Neural progenitor cell (in vitro differentiated cells): ENCODE data around the gene KIR2DL3. TPM values are rescaled to one million over a fixed set of nuclear protein-coding genes. Genes with fewer than 3 reads are reported as not detected.
"Not testable (repeated sequence)": the region's sequence is repeated elsewhere in the genome, so short reads cannot be mapped to it uniquely, and the experiment has no call there.

Experiments
- DNase-seq: peaks from one replicate; pipeline ENCODE4 v3.0.0-alpha.2; 2016; ENCODE audit warnings: low spot score
- H2AFZ ChIP-seq: fragments of 200-600 bp; sonication (generic); replicated peaks from 2 replicates; pipeline ENCODE4 v1.6.1; 2016; ENCODE audit warnings: antibody characterized with exemption
- H3F3A ChIP-seq: fragments of 200-600 bp; sonication (generic); 2 replicates; pipeline ENCODE4 v1.6.1; 2016; ENCODE audit warnings: antibody characterized with exemption, low read depth
- H3K27ac ChIP-seq: fragments of 200-600 bp; sonication (generic); 2 replicates; pipeline ENCODE4 v1.5.1; 2016; ENCODE audit warnings: mild to moderate bottlenecking
- H3K27me3 ChIP-seq: fragments of 200-600 bp; sonication (generic); 2 replicates; pipeline ENCODE4 v1.6.1; 2016; ENCODE audit warnings: mild to moderate bottlenecking, moderate library complexity
- H3K36me3 ChIP-seq: fragments of 200-600 bp; sonication (generic); 2 replicates; pipeline ENCODE4 v1.5.1; 2016
- H3K4me1 ChIP-seq: fragments of 200-600 bp; sonication (generic); 2 replicates; pipeline ENCODE4 v1.6.1; 2016; ENCODE audit warnings: mixed run types
- H3K4me2 ChIP-seq: fragments of 200-600 bp; sonication (generic); 2 replicates; pipeline ENCODE4 v1.6.1; 2016
- H3K4me3 ChIP-seq: fragments of 200-600 bp; sonication (generic); 2 replicates; pipeline ENCODE4 v1.5.1; 2016
- H3K79me2 ChIP-seq: fragments of 200-600 bp; sonication (generic); 2 replicates; pipeline ENCODE4 v1.6.1; 2016; ENCODE audit warnings: low read depth
- H3K9ac ChIP-seq: fragments of 200-600 bp; sonication (generic); 2 replicates; pipeline ENCODE4 v1.6.1; 2016
- H3K9me3 ChIP-seq: fragments of 200-600 bp; sonication (generic); 2 replicates; pipeline ENCODE4 v1.5.1; 2016; ENCODE audit warnings: low read depth
- H4K20me1 ChIP-seq: fragments of 200-600 bp; sonication (generic); 2 replicates; pipeline ENCODE4 v1.6.1; 2016; ENCODE audit warnings: low read depth
- H3K27ac Mint-ChIP-seq: 3 replicates; pipeline ENCODE4 v1.8.0; 2021; ENCODE audit warnings: mixed read lengths
- H3K27me3 Mint-ChIP-seq: 2 replicates; pipeline ENCODE4 v1.8.0; 2022; ENCODE audit warnings: low read depth, mild to moderate bottlenecking, inconsistent platforms, moderate library complexity, mixed read lengths; ENCODE audit not compliant: insufficient read depth
- H3K36me3 Mint-ChIP-seq: 3 replicates; pipeline ENCODE4 v1.8.0; 2021; ENCODE audit warnings: mixed read lengths
- H3K4me1 Mint-ChIP-seq: 3 replicates; pipeline ENCODE4 v1.8.0; 2021; ENCODE audit warnings: mixed read lengths
- H3K4me3 Mint-ChIP-seq: 3 replicates; pipeline ENCODE4 v1.8.0; 2021; ENCODE audit warnings: mild to moderate bottlenecking, moderate library complexity, mixed read lengths
- H3K9me3 Mint-ChIP-seq: 3 replicates; pipeline ENCODE4 v1.8.0; 2020; ENCODE audit warnings: mixed read lengths
- total RNA-seq: library from RNA; depleted of rRNA; stranded (reverse); fragments of >200 nt; gene quantifications from 2 replicates; pipeline ENCODE4 v1.2.3, GENCODE V29; 2015; ENCODE audit warnings: low replicate concordance

Gene KIR2DL3
- total RNA-seq, 1 donor from 2014 or later, result not detected

DNA sequence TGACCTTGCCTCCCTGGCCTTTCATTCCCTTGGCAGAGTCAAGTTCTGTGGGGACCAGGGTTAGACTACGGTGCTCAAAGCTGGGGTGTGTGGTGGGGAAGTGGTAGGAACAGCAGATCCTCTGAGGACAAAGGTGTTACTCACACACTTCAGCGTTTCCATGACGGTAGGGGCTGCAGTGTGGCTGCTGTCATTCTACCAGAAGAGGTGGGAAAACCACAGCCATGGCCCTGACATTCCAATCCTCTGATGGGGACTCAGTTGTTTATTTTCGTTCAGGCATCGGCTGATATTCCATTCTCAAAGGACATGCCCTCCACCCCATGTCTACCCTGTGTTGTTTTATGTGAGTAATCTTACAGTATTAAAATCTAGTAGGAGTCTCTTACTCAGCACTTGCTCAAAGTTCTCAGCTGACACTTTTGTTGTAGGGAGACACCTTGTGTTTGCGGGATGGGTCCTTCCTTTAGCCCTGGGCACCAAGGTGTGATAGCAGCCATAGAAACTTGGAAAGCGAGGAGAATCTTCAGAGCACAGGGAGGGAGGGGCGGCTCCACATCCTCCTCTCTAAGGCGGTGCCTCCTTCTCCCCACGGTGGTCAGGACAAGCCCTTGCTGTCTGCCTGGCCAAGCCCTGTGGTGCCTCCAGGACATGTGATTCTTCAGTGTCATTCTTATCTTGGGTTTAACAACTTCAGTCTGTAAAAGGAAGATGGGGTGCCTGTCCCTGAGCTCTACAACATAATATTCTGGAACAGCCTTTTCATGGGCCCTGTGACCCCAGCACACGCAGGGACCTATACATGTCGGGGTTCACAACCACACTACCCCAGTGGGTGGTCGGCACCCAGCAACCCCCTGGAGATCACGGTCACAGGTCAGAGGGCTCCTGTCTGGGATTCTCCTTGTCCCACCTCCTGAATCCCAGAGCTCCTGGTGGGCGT lies 33.0 kb downstream of the KIR2DL3 start:
- not testable (repeated sequence) for DNase-seq, H3K27ac ChIP-seq, H3K27ac Mint-ChIP-seq, H3K4me3 Mint-ChIP-seq, H3K9ac ChIP-seq, H3K36me3 Mint-ChIP-seq, H3K79me2 ChIP-seq, H3K4me2 ChIP-seq, H3K27me3 Mint-ChIP-seq, H3K4me3 ChIP-seq, H2AFZ ChIP-seq, H3K9me3 ChIP-seq, H4K20me1 ChIP-seq, H3F3A ChIP-seq, H3K4me1 Mint-ChIP-seq, H3K4me1 ChIP-seq, H3K36me3 ChIP-seq, H3K27me3 ChIP-seq
- H3K9me3 Mint-ChIP-seq, result peaks cover 47% of the 10 kb centered on the region

DNA sequence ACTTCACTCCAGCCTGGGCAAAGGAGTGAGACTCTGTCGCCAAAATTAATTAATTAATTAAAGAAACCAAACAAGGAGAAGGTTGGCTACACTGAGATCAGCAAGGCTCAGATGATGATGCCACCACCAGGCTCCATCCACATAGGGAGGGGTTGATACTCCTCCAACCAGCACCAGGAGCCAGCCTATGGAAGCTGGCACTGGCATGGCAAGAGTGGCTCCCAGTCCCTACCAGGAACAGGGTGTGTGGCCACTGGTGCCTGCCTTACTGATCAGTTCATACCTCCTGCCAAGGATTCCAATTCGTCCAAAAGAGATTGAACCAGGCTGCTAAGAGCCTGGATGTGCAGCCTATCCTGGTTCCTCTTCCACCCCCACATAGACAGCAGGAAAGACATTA lies 34.4 kb downstream of the KIR2DL3 start:
- H3K27ac Mint-ChIP-seq, DNase-seq, H3K36me3 Mint-ChIP-seq, H3K4me2 ChIP-seq, H4K20me1 ChIP-seq, H2AFZ ChIP-seq, H3K4me1 ChIP-seq, H3K79me2 ChIP-seq, H3K4me3 ChIP-seq, H3F3A ChIP-seq, H3K9ac ChIP-seq, H3K27me3 ChIP-seq, H3K4me1 Mint-ChIP-seq, H3K36me3 ChIP-seq, H3K27me3 Mint-ChIP-seq, H3K27ac ChIP-seq, H3K4me3 Mint-ChIP-seq: not testable (repeated sequence)
- H3K9me3 Mint-ChIP-seq, result peaks cover 40% of the 10 kb centered on the region
- peaks cover 10% of the 10 kb centered on the region for H3K9me3 ChIP-seq

- H3K4me1 Mint-ChIP-seq, H3K36me3 ChIP-seq, H3K4me1 ChIP-seq, H3K27me3 Mint-ChIP-seq, H3K27ac ChIP-seq, DNase-seq, H3F3A ChIP-seq, H3K4me3 ChIP-seq, H2AFZ ChIP-seq, H3K9ac ChIP-seq, H3K4me2 ChIP-seq, H3K4me3 Mint-ChIP-seq, H3K79me2 ChIP-seq, H3K27ac Mint-ChIP-seq, H3K36me3 Mint-ChIP-seq, H3K27me3 ChIP-seq, H4K20me1 ChIP-seq: not testable (repeated sequence)
- H3K9me3 ChIP-seq, result peaks cover 17% of the 10 kb centered on the region
- H3K9me3 Mint-ChIP-seq, result peaks cover 31% of the 10 kb centered on the region
Measured at GRCh38 chr19:54775095-54775815, 36.9 kb downstream of the KIR2DL3 start.

DNA sequence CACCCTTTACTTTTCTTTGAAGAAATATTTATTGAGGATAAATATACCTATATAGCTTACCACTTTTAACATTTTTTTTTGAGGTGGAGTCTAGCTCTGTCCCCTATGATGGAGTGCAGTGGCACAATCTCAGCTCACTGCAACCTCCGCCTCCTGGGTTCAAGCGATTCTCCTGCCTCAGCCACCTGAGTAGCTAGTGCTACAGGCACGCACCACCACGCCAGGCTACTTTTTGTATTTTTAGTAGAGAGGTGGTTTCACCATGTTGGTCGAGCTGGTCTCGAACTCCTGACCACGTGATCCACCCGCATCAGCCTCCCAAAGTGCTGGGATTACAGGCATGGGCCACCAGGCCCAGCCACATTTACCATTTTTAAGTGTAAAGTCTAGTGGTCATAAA lies 37.5 kb downstream of the KIR2DL3 start:
- not testable (repeated sequence) for H3K4me1 ChIP-seq, H3K9ac ChIP-seq, H3K27me3 ChIP-seq, H3K4me2 ChIP-seq, H3K79me2 ChIP-seq, H3K4me3 ChIP-seq, H3K27me3 Mint-ChIP-seq, H3K36me3 ChIP-seq, H3K27ac ChIP-seq, H3K4me3 Mint-ChIP-seq, H3K4me1 Mint-ChIP-seq, H3F3A ChIP-seq, H2AFZ ChIP-seq, H3K27ac Mint-ChIP-seq, H3K36me3 Mint-ChIP-seq, H4K20me1 ChIP-seq, DNase-seq
- H3K9me3 ChIP-seq, result peaks cover 17% of the 10 kb centered on the region
- H3K9me3 Mint-ChIP-seq, result peaks cover 27% of the 10 kb centered on the region

GRCh38 chr19:54777851-54778250 lies 39.5 kb downstream of the KIR2DL3 start:
- H3K4me3 Mint-ChIP-seq, H4K20me1 ChIP-seq, H3K4me3 ChIP-seq, H3F3A ChIP-seq, H3K27me3 Mint-ChIP-seq, H3K36me3 ChIP-seq, H3K9ac ChIP-seq, H3K4me1 Mint-ChIP-seq, H3K4me2 ChIP-seq, H3K27ac ChIP-seq, H3K4me1 ChIP-seq, H3K36me3 Mint-ChIP-seq, DNase-seq, H2AFZ ChIP-seq, H3K27me3 ChIP-seq, H3K27ac Mint-ChIP-seq, H3K79me2 ChIP-seq: not testable (repeated sequence)
- peaks cover 23% of the 10 kb centered on the region for H3K9me3 Mint-ChIP-seq
- H3K9me3 ChIP-seq, result peaks cover 17% of the 10 kb centered on the region

DNA sequence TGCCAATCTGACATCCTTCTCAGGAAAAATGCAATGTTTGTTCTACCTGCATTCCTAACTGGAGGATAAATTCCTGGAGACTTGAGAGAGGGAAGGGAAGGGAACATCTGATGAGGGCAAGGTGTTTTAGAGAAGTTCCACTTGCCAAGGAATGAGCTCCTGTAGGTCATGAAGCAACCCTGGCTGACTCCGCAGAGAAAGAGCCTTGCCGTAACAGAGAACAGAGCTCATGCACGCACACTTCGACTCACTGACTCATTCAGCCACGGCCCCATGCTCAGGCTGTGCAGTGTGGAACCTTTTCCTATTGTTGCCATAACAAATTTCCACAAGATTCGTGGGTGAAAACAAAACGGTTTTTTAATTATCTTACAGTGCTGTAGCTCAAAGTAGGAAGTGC lies 40.6 kb downstream of the KIR2DL3 start:
- H3K4me1 ChIP-seq, H2AFZ ChIP-seq, H3K4me1 Mint-ChIP-seq, H3K4me3 Mint-ChIP-seq, H3K27me3 Mint-ChIP-seq, H3K36me3 ChIP-seq, H4K20me1 ChIP-seq, H3K36me3 Mint-ChIP-seq, H3K27me3 ChIP-seq, H3K27ac Mint-ChIP-seq, H3F3A ChIP-seq, H3K4me2 ChIP-seq, DNase-seq, H3K27ac ChIP-seq, H3K9ac ChIP-seq, H3K79me2 ChIP-seq, H3K4me3 ChIP-seq: not testable (repeated sequence)
- peaks cover 17% of the 10 kb centered on the region for H3K9me3 ChIP-seq
- H3K9me3 Mint-ChIP-seq, result peaks cover 23% of the 10 kb centered on the region

DNA sequence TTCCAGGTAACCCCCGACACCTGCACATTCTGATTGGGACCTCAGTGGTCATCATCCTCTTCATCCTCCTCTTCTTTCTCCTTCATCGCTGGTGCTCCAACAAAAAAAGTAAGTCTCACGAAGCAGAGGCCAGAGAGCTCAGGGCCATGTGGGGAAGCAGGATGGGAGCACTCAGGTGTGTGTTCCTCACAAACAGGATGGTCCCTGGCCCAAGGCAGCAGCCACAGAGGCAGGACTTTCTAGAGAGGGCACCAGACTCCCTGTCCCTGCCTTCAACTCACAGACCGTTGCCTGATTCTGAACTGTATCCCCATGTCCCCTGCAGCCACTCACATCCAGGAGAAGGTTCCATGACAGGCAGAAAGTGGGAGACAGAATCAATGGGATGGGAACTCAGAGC lies 44.6 kb downstream of the KIR2DL3 start:
- not testable (repeated sequence) for H4K20me1 ChIP-seq, H3K36me3 Mint-ChIP-seq, H3K4me1 Mint-ChIP-seq, H3K27me3 Mint-ChIP-seq, H3K4me1 ChIP-seq, H3K79me2 ChIP-seq, H2AFZ ChIP-seq, H3K4me2 ChIP-seq, H3K27me3 ChIP-seq, H3K27ac Mint-ChIP-seq, H3K27ac ChIP-seq, H3K9me3 ChIP-seq, H3K36me3 ChIP-seq, H3K4me3 Mint-ChIP-seq, H3K9ac ChIP-seq, H3F3A ChIP-seq, DNase-seq, H3K4me3 ChIP-seq
- H3K9me3 Mint-ChIP-seq, result peaks cover 30% of the 10 kb centered on the region
